Measurements from ENCODE around the gene PRMT1. TPM values are rescaled to one million over a fixed set of nuclear protein-coding genes. Genes with fewer than 3 reads are reported as not detected.

PRMT1 gene
- total and polyA plus RNA-seq, 2 of the 13 experiments (the other 11 are each of a cell fraction or from before 2014, with no cell fraction given), result 324 to 374 TPM

DNA sequence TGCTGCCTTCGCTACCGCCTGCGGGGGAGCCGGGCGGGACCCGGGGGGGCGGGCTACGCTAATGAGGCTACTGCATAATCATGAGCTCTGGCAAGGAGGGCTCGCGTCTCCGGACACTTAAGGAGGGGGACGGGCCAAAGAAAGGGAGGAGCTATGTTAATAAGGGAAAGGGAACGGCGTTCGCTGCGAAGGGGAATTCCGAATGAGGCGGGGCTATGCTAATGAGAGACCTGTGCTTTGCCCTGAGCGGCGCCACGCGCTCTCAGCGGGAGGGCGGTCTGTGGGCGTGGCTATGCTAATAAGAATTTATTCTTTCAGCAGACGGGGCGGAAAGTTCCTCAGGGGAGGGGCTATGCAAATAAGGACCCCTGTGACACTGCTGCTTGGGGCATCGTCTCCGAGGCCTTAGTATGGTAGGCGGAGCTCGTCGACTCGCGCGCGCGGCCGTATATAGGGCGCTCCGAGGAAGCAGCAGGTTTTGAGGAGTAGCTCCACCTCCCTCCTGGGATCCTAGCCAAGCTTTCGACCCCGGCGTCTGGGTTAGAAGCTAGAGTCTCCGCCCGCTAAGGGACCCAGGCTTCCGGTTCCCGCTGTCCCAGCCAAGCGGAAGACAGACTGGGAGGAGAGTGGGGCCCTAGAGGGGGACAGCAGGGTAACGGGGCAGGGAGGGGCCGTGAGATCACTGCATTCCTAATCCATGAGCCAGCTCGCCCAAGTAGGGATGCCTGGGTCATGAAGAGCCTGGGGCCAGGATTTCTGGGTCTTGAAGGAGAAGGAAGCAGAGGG lies 36.8 kb upstream of the PRMT1 start, which contains the start of gene RRAS (continued):
- TF ChIP-seq YY1 (IDR thresholded peaks at IDR 0.05; ENCODE audit: insufficient read depth, insufficient replicate concordance, low read depth, low read length), result no peak
- TF ChIP-seq, protein P1, sequence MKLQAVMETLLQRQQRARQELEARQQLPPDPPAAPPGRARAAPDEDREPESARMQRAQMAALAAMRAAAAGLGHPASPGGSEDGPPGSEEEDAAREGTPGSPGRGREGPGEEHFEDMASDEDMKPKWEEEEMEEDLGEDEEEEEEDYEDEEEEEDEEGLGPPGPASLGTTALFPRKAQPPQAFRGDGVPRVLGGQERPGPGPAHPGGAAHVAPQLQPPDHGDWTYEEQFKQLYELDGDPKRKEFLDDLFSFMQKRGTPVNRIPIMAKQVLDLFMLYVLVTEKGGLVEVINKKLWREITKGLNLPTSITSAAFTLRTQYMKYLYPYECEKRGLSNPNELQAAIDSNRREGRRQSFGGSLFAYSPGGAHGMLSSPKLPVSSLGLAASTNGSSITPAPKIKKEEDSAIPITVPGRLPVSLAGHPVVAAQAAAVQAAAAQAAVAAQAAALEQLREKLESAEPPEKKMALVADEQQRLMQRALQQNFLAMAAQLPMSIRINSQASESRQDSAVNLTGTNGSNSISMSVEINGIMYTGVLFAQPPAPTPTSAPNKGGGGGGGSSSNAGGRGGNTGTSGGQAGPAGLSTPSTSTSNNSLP (IDR thresholded peaks at IDR 0.05; ENCODE audit: low read depth, low read length), result peak; percentile 62; the same call in 1 of the 2 replicates
- TF ChIP-seq BRCA1 (CRISPR knock-in tag; IDR thresholded peaks at IDR 0.05), result no peak
- TF ChIP-seq ZNF839 (CRISPR knock-in tag; IDR thresholded peaks at IDR 0.05; ENCODE audit: borderline replicate concordance), result no peak
- peak; percentile 91 for TF ChIP-seq GABPB1 (CRISPR knock-in tag; IDR thresholded peaks at IDR 0.05)
- TF ChIP-seq ZNF567 (CRISPR knock-in tag; IDR thresholded peaks at IDR 0.05; ENCODE audit: borderline replicate concordance), result no peak; the same call in 1 of the 2 replicates
- no peak for TF ChIP-seq ETV6 (CRISPR knock-in tag; conservative IDR thresholded peaks at IDR 0.05)
- no peak; the same call in 1 of the 2 replicates for TF ChIP-seq RBFOX2 (IDR thresholded peaks at IDR 0.05; ENCODE audit: low read depth, low read length)
- 0 out of 2 replicates have a peak, but pooled peaks have one; percentile 21 for TF ChIP-seq KDM1A (CRISPR knock-in tag; IDR thresholded peaks at IDR 0.05)
- TF ChIP-seq MEIS2 (CRISPR knock-in tag; IDR thresholded peaks at IDR 0.05), result no peak
- no peak for TF ChIP-seq AKNA (CRISPR knock-in tag; IDR thresholded peaks at IDR 0.05; ENCODE audit: borderline replicate concordance)
- TF ChIP-seq MTF2 (CRISPR knock-in tag; IDR thresholded peaks at IDR 0.05; ENCODE audit: borderline replicate concordance), result no peak
- no peak for TF ChIP-seq RARG (CRISPR knock-in tag; IDR thresholded peaks at IDR 0.05; ENCODE audit: low read depth)
- TF ChIP-seq ZNF275 (CRISPR knock-in tag; IDR thresholded peaks at IDR 0.05; ENCODE audit: borderline replicate concordance), result no peak
- TF ChIP-seq, protein P2, sequence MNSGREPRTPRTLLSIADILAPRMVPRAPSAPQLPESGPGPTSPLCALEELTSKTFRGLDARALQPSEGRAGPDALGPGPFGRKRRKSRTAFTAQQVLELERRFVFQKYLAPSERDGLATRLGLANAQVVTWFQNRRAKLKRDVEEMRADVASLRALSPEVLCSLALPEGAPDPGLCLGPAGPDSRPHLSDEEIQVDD (CRISPR knock-in tag; IDR thresholded peaks at IDR 0.05; ENCODE audit: borderline replicate concordance), result no peak
- TF ChIP-seq RFXANK (CRISPR knock-in tag; IDR thresholded peaks at IDR 0.05), result no peak
- no peak for TF ChIP-seq DDIT3 (CRISPR knock-in tag; IDR thresholded peaks at IDR 0.05)
- TF ChIP-seq FUBP1 (CRISPR knock-in tag; IDR thresholded peaks at IDR 0.05; ENCODE audit: borderline replicate concordance), result no peak

Measured in HepG2 (cell line).